AG10803 (cell line): ENCODE results near the gene PPP1R37.

Experiments
- DNase-seq: peaks from one replicate; pipeline ENCODE4 v3.0.0; 2010; ENCODE audit warnings: low read depth
- H3K4me3 ChIP-seq: 2 replicates; pipeline ENCODE4 v1.5.1; 2011; ENCODE audit warnings: mild to moderate bottlenecking, low read length, control low read depth
- TF ChIP-seq, protein P1 (sequence below): conservative IDR thresholded peaks from 2 replicates; pipeline ENCODE4 v1.5.1; 2011; ENCODE audit warnings: mild to moderate bottlenecking, low read length, control low read depth, inconsistent platforms

Gene PPP1R37

DNA sequence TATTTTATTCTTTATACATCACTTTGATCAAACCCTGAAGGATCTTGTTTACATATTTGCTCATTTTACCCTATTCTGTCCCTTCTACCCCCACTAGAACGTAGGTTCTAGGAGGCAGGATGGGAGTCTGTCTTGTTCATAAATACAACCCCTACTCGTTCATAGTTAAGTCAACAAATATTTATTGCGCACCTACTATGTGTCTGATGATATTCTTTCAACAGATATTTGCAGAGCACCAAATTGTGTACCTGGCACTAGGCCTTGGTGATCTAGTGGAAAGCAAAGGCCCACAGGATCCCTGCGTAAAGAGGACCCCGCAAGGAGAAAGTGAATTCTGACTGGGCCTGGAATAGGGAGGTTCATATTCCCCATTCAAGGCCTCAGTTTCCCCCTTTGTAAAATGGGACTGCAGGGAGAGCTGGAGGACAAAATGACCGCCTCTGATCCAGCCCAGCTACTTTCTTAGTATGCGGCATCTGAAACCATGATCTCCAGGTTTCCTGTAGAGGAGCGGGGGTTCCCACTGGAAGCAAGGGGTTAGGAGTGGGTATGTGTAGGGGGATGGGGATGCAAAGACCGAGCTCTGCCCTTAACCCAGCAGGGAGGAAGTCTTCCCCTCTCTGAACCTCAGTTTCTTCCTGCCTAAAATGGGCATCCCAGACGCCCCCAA is 14.5 kb upstream of the PPP1R37 start:
- peak overlapping the region; percentile 97 for H3K4me3 ChIP-seq
- TF ChIP-seq, protein P1, sequence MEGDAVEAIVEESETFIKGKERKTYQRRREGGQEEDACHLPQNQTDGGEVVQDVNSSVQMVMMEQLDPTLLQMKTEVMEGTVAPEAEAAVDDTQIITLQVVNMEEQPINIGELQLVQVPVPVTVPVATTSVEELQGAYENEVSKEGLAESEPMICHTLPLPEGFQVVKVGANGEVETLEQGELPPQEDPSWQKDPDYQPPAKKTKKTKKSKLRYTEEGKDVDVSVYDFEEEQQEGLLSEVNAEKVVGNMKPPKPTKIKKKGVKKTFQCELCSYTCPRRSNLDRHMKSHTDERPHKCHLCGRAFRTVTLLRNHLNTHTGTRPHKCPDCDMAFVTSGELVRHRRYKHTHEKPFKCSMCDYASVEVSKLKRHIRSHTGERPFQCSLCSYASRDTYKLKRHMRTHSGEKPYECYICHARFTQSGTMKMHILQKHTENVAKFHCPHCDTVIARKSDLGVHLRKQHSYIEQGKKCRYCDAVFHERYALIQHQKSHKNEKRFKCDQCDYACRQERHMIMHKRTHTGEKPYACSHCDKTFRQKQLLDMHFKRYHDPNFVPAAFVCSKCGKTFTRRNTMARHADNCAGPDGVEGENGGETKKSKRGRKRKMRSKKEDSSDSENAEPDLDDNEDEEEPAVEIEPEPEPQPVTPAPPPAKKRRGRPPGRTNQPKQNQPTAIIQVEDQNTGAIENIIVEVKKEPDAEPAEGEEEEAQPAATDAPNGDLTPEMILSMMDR: no peak
- DNase-seq: no peak

DNA sequence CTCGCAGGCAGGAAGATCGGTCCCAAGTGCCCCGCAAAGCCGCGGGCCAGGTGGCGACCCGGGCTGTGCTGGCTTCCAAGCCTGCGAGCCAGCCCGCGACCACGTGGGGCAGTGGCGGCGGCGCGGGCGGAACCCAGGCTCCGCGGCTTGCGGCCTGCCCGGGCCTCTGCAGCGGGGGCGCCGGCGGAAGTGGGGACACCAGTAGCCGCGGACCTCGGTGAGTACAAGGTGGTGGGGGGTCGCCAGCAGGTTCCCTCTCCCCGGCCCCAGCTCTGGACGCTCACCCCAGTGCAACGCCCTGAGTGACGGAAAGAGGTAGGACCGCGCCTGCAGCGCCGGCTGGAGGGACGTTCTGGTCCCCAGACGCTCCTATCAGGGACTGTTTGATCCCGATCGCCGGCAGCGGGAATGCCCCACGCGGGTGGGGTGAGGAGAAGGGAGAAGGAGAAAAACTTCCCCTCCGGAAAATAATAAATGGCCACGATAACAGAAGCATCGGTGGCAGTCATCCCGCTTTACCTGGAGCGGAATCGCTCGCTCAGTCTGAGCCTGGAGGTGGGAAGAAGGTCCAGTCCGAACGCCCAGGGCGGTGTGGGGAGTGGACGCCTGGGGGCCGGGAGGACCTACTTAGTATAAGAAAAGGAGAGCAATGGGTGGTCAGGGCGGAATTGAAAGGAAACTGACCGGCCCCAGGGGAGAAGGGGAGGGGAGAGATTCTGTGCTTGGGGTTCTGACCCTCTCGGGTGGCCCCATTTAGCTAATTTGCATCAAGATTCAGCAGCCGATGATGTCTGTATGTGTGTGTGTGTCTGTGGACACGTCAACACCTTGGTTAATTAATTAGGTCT is 13.7 kb upstream of the PPP1R37 start, which contains the start of gene GEMIN7:
Gene GEMIN7, plus strand, starts transcription at position 198 of the 848 bp plus-strand sequence. CDS start 10,855 bp downstream, outside the sequence.
- TF ChIP-seq, protein P1: no peak
- peak within 1 kb of the TSS; percentile 97 for H3K4me3 ChIP-seq
- peak; percentile 67 for DNase-seq

DNA sequence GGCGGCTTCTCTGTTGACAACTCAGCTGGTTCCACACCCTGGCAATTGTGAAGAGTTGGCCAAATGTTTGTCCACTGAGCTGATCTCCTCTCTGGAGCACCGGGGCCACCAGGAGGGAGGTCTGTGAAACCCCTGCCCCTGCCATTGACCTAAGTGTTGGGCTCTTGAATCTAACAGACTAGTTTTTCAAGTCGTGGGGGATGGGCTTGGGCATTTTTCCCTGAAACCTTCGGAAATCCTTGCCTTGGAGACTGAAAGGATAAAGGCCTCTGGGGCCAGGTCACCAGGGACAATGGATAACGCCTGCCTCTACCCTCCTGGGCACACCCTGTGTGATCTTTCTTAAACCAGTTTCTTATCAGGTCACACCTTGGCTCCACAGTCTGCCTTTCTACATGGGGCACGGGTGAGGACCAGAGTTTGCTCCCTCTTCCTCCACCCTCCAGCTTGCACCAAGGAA is 13.0 kb upstream of the PPP1R37 start:
- DNase-seq: no peak
- H3K4me3 ChIP-seq: peak overlapping the region; percentile 97
- TF ChIP-seq, protein P1: no peak

DNA sequence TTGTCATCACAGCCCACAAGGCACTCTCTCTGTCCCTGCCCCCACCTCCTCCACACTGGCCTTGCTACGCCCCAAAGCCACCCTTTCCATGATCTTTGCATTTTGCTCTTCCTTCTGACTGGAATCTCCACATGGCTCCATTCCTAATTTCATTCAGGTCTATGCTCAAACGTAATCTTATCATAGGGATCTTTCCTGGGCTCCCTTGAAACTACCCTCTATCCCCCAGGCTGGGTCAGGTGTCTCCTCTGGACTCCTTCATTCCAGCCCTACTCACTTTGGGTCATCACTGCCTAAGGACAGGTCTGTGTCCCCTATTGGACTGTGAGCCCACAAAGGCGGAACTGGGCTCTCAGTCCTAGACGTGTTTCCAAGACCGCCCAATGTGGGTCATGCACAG is 10.8 kb upstream of the PPP1R37 start:
- no peak for DNase-seq
- TF ChIP-seq, protein P1: no peak
- H3K4me3 ChIP-seq: no peak overlapping the region

DNA sequence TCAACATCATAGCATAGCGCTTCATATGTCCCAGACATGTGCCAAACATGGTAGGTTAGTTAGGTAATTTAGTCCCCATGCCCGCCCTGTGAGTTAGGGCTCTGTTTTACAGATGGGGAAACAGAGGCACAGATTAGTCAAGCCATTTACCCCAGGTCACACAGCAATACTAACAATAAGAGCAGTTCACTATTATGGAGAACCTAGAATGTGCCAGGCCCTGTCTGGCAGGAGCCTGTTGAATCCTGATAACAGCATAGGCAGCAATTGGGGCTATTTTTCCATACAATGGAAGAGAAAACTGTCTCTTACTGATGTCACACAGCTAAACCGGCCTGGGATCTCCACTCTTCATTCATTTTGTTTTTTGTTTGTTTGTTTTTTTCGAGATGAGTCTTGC is 6.5 kb upstream of the PPP1R37 start:
- TF ChIP-seq, protein P1: no peak
- H3K4me3 ChIP-seq: no peak overlapping the region
- no peak for DNase-seq

DNA sequence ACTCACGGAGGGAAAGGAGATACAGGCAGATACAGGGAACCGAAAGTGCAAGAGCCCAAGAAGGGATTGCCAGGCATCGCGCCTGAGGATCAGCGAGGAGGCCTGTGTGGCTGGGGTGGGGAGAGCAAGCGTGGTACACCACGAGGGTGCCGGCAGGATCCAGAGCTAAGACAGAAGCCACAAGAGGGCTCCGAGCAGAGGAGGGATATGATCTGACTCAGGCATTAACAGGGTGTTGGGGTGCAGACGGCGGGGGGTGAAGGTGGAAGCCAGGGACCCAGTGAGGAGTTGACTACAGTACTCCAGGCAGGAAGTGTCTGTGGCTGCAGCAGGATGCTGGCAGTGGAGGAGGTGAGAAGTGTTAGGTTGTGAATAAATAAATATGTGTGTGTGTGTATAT is 5.4 kb upstream of the PPP1R37 start:
- H3K4me3 ChIP-seq: no peak overlapping the region
- TF ChIP-seq, protein P1: no peak
- no peak for DNase-seq

DNA sequence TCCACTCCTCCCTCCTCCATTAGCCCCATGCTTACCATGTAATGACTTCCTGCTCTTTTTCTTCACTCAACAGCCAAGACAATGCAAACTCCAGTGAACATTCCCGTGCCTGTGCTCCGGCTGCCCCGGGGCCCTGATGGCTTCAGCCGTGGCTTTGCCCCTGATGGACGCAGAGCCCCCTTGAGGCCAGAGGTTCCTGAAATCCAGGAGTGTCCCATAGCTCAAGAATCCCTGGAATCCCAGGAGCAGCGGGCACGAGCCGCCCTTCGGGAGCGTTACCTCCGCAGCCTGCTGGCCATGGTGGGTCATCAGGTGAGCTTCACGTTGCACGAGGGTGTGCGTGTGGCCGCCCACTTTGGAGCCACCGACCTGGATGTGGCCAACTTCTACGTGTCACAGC is 2.9 kb upstream of the PPP1R37 start:
- TF ChIP-seq, protein P1: no peak
- no peak overlapping the region for H3K4me3 ChIP-seq
- DNase-seq: no peak
